ENCODE results near the gene SLC7A14.

SLC7A14 gene

GRCh38 chr3:170469151-170470062 is 116.5 kb downstream of the SLC7A14 start:
- no peaks in the 10 kb centered on the region for H3K79me2 ChIP-seq (ENCODE audit: insufficient read depth, low read length)
- no peak overlapping the region for H3K4me2 ChIP-seq (ENCODE audit: low read depth, low read length, poor library complexity, severe bottlenecking)
- TF ChIP-seq CTCF (IDR thresholded peaks at IDR 0.05; ENCODE audit: insufficient read depth, low read length, poor library complexity, severe bottlenecking), result no peak
- no peak for TF ChIP-seq EZH2phosphoT487 (conservative IDR thresholded peaks at IDR 0.05; ENCODE audit: low read length)

GRCh38 chr3:170467571-170468147 is 118.2 kb downstream of the SLC7A14 start:
- no peak overlapping the region for H3K9ac ChIP-seq (ENCODE audit: low read length)
- no peaks in the 10 kb centered on the region for H3F3A ChIP-seq (ENCODE audit: insufficient read depth)
- no peak overlapping the region for H3K27ac ChIP-seq (ENCODE audit: low read depth, low read length)
- no peak overlapping the region for H2AFZ ChIP-seq (ENCODE audit: low read depth, low read length, severe bottlenecking)
- H3K9me3 ChIP-seq (ENCODE audit: insufficient read depth, low read length), result no peaks in the 10 kb centered on the region
- no peaks in the 10 kb centered on the region for H3K36me3 ChIP-seq (ENCODE audit: low read length)
- H3K27me3 ChIP-seq (ENCODE audit: low read length), result no peaks in the 10 kb centered on the region
- H3K4me2 ChIP-seq (ENCODE audit: low read depth, low read length, poor library complexity, severe bottlenecking), result no peak overlapping the region
- no peaks in the 10 kb centered on the region for H3K9me2 ChIP-seq (replicated peaks; ENCODE audit: insufficient read depth, low read length)
- TF ChIP-seq EZH2phosphoT487 (conservative IDR thresholded peaks at IDR 0.05; ENCODE audit: low read length) (no peak), CTCF (IDR thresholded peaks at IDR 0.05; ENCODE audit: insufficient read depth, low read length, poor library complexity, severe bottlenecking) (no peak)
- no peaks in the 10 kb centered on the region for H4K20me1 ChIP-seq (ENCODE audit: low read depth, low read length)
- H3K4me3 ChIP-seq (ENCODE audit: insufficient read depth, low read length, poor library complexity, severe bottlenecking), result no peak overlapping the region
- H3K79me2 ChIP-seq (ENCODE audit: insufficient read depth, low read length), result no peaks in the 10 kb centered on the region

More at GRCh38 chr3:170469151-170470062, 116.5 kb downstream of the SLC7A14 start:
- no peaks in the 10 kb centered on the region for H3K9me3 ChIP-seq (ENCODE audit: insufficient read depth, low read length)
- no peak overlapping the region for H2AFZ ChIP-seq (ENCODE audit: low read depth, low read length, severe bottlenecking)
- no peaks in the 10 kb centered on the region for H4K20me1 ChIP-seq (ENCODE audit: low read depth, low read length)
- H3K9me2 ChIP-seq (replicated peaks; ENCODE audit: insufficient read depth, low read length), result no peaks in the 10 kb centered on the region
- H3F3A ChIP-seq (ENCODE audit: insufficient read depth), result no peaks in the 10 kb centered on the region
- no peak overlapping the region for H3K27ac ChIP-seq (ENCODE audit: low read depth, low read length)
- H3K27me3 ChIP-seq (ENCODE audit: low read length), result no peaks in the 10 kb centered on the region
- H3K9ac ChIP-seq (ENCODE audit: low read length), result no peak overlapping the region
- H3K4me3 ChIP-seq (ENCODE audit: insufficient read depth, low read length, poor library complexity, severe bottlenecking), result no peak overlapping the region
- no peaks in the 10 kb centered on the region for H3K36me3 ChIP-seq (ENCODE audit: low read length)

- H2AFZ ChIP-seq (ENCODE audit: low read depth, low read length, severe bottlenecking), result no peak overlapping the region
- H3K27ac ChIP-seq (ENCODE audit: low read depth, low read length), result no peak overlapping the region
- no peaks in the 10 kb centered on the region for H3K79me2 ChIP-seq (ENCODE audit: insufficient read depth, low read length)
- no peak overlapping the region for H3K4me3 ChIP-seq (ENCODE audit: insufficient read depth, low read length, poor library complexity, severe bottlenecking)
- H3K4me2 ChIP-seq (ENCODE audit: low read depth, low read length, poor library complexity, severe bottlenecking), result no peak overlapping the region
- no peaks in the 10 kb centered on the region for H4K20me1 ChIP-seq (ENCODE audit: low read depth, low read length)
- H3K9me3 ChIP-seq (ENCODE audit: insufficient read depth, low read length), result no peaks in the 10 kb centered on the region
- no peaks in the 10 kb centered on the region for H3K9me2 ChIP-seq (replicated peaks; ENCODE audit: insufficient read depth, low read length)
- no peak for TF ChIP-seq EZH2phosphoT487 (conservative IDR thresholded peaks at IDR 0.05; ENCODE audit: low read length)
- no peak for TF ChIP-seq CTCF (IDR thresholded peaks at IDR 0.05; ENCODE audit: insufficient read depth, low read length, poor library complexity, severe bottlenecking)
- H3K9ac ChIP-seq (ENCODE audit: low read length), result no peak overlapping the region
- no peaks in the 10 kb centered on the region for H3F3A ChIP-seq (ENCODE audit: insufficient read depth)
- H3K27me3 ChIP-seq (ENCODE audit: low read length), result no peaks in the 10 kb centered on the region
- no peaks in the 10 kb centered on the region for H3K36me3 ChIP-seq (ENCODE audit: low read length)
These were observed 118.9 kb downstream of the SLC7A14 start for GRCh38 chr3:170467007-170467406.
